ENCODE results near the gene RASA3. TPM values are rescaled to one million over a fixed set of nuclear protein-coding genes. Genes with fewer than 3 reads are reported as not detected.
A peak's percentile ranks its signal among the peaks of the same experiment; 100 is the strongest.

Gene RASA3
- total and polyA plus RNA-seq, 11 donors, result 4.8 to 24.2 (median 9.7) TPM

DNA sequence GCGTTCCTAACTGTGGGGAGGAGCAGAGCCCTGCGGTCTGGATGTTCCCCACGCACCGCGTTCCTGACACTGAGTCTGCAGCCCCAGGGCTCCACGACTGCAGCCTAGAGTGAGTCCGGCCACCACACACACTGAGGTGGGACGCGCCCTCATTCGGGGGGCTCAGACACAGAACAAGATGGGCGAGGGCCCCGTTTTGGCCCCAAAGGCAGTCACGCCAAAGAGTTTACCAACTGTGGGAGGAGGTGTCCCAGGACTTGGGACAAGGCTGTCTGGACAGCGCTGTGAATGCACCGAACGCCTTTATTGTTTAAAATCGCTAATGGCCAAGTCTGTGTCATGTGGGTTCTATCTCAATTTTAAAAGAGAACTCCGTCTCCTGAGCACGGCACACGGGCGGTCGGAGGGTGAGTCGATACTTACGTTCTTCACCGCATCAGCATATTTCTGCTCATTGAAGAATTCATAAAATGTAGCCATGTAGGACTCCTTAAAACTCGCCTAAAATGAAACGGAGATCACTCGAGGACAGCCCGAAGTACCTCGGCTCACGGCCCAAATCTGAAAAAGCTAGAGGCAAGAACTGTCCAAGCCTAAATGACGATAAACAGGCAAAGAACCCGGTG, 123.3 kb downstream of the RASA3 start:
- H3K27me3 ChIP-seq, result no peaks in the 10 kb centered on the region
- H3K4me3 ChIP-seq, result no peak overlapping the region
- DNase-seq (peak in 2 of 5 donors; percentile 14 to 33), ATAC-seq (no peak)
- no peak for TF ChIP-seq POLR2A (IDR thresholded peaks at IDR 0.05)
- TF ChIP-seq, protein P1, sequence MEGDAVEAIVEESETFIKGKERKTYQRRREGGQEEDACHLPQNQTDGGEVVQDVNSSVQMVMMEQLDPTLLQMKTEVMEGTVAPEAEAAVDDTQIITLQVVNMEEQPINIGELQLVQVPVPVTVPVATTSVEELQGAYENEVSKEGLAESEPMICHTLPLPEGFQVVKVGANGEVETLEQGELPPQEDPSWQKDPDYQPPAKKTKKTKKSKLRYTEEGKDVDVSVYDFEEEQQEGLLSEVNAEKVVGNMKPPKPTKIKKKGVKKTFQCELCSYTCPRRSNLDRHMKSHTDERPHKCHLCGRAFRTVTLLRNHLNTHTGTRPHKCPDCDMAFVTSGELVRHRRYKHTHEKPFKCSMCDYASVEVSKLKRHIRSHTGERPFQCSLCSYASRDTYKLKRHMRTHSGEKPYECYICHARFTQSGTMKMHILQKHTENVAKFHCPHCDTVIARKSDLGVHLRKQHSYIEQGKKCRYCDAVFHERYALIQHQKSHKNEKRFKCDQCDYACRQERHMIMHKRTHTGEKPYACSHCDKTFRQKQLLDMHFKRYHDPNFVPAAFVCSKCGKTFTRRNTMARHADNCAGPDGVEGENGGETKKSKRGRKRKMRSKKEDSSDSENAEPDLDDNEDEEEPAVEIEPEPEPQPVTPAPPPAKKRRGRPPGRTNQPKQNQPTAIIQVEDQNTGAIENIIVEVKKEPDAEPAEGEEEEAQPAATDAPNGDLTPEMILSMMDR (IDR thresholded peaks at IDR 0.05), result no peak
- 89 to 94% (median 91%) methylated on average over 27 to 33 of the region's 33 CpGs for WGBS, 4 donors
- no peak overlapping the region for H3K27ac ChIP-seq
- intact Hi-C loops (cut with DNase I), result no loop called here
- H3K4me1 ChIP-seq, result no peaks in the 10 kb centered on the region
- no peaks in the 10 kb centered on the region for H3K9me3 ChIP-seq
- H3K36me3 ChIP-seq, result peaks cover 0 to 45% (median 26%) of the 10 kb centered on the region in 9 donors

DNA sequence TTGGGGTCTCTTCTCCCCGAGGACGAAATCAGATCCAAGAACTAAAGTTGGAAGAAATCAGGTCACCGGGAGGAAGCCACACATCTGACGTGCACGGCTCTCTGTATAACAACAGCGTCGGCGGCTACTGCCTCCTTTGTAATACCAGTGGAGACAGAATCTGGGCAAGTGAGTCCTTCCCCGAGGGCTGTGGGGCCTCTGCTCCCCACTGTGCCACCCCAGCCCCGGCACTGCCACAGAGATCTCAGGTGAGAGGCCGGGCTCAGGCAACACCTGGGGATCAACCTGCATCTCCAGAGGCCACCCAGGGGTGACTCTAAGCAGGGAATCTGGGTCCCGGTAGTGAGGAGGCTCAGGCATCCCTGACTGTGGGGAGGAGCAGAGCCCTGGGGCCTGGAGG, 124.9 kb downstream of the RASA3 start:
- ATAC-seq (no peak), DNase-seq (peak in 2 of 5 donors; percentile 1 to 41)
- no peak overlapping the region for H3K4me3 ChIP-seq
- no peak for TF ChIP-seq POLR2A (IDR thresholded peaks at IDR 0.05)
- TF ChIP-seq, protein P1 (IDR thresholded peaks at IDR 0.05), result no peak
- WGBS, 4 donors, result 92 to 95% (median 94%) methylated on average over 6 to 12 of the region's 12 CpGs
- no peaks in the 10 kb centered on the region for H3K27me3 ChIP-seq
- intact Hi-C loops (cut with DNase I), result no loop called here
- no peaks in the 10 kb centered on the region for H3K4me1 ChIP-seq
- H3K36me3 ChIP-seq, result peaks cover 0 to 46% (median 26%) of the 10 kb centered on the region in 9 donors
- H3K27ac ChIP-seq, result no peak overlapping the region
- H3K9me3 ChIP-seq, result no peaks in the 10 kb centered on the region

DNA sequence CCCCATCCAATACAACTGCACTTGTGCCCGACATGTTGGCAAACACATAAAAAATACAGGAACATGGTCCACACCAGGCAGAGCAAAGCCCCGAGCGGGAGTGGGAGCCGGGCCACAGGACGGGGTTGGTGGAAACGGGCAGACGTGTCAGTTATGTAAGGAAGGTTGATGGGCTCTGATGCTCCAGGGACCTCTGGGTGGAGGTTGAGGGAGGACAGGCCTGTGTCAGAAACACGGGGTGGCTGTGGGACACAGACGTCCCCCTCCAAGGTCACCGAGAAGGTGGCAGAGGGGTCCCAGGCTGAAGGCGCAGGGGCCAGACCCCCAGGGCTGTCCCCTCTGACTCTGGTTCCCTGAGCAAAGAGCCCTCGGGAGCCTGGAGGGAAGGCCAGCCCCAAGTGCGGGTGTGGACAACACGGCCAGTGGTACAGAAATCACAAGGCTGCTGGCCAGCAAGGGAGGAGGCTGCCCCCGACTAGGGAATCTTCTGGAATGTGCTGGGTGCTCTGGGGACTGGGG, 127.2 kb downstream of the RASA3 start:
- TF ChIP-seq POLR2A (IDR thresholded peaks at IDR 0.05), result no peak
- TF ChIP-seq, protein P1 (IDR thresholded peaks at IDR 0.05), result no peak
- peaks cover 0 to 52% (median 15%) of the 10 kb centered on the region in 9 donors for H3K36me3 ChIP-seq
- 86 to 90% (median 88%) methylated on average over 14 to 15 of the region's 15 CpGs for WGBS, 4 donors

DNA sequence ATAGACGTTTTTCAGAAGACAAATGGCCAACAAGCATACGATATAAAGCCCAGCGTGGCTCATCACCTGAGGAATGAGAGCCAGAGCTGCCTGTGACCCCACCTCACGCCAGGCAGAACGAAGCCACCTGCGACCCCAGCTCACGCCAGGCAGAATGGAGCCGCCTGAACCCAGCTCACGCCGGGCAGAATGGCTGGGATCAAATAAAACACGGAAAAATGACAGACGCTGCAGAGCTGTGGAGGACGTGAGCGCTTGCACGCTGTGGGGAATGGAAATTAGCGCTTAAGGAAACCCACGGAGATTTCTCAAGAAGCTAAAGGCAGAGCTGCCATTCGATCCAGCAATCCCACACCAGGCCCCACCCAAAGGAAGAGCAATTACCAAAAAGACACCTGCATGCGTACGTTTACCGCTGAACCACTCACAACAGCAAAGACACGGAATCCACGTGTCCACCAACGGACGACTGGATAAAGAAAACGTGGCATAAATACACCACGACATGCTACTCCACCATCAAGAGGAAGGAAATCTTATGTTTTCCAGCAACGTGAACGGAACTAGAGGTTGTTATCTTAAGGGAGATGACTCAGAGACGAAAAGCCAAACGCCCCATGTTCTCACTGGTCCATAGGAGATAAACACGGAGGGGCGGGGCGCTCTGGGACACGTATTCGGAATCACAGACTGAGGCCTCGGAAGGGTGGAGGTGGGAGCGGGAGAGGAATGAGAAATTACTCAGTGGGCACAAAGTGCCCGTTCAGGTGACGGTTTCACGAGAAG, 127.8 kb downstream of the RASA3 start:
- Histone ChIP-seq H3K9me3 (no peaks in the 10 kb centered on the region), H3K27ac (no peak overlapping the region), H3K4me1 (no peaks in the 10 kb centered on the region), H3K36me3 (peaks cover 0 to 47% (median 9%) of the 10 kb centered on the region in 9 donors), H3K27me3 (no peaks in the 10 kb centered on the region), H3K4me3 (no peak overlapping the region)
- intact Hi-C loops (cut with DNase I), result no loop called here
- WGBS, 4 donors, result 88% methylated on average over 41 of the region's 41 CpGs
- ATAC-seq (peak; percentile 37 to 80 (median 70)), DNase-seq (peak in 3 of 5 donors; percentile 32 to 62 (median 48))
- TF ChIP-seq, protein P1 (IDR thresholded peaks at IDR 0.05), result no peak
- TF ChIP-seq POLR2A (IDR thresholded peaks at IDR 0.05), result no peak

More for the DNA sequence above, 127.2 kb downstream of the RASA3 start:
- no peak overlapping the region for H3K4me3 ChIP-seq
- peak in 1 of 4 donors; percentile 18 for ATAC-seq
- no peaks in the 10 kb centered on the region for H3K27me3 ChIP-seq
- no peaks in the 10 kb centered on the region for H3K9me3 ChIP-seq
- intact Hi-C loops (cut with DNase I), result no loop called here
- H3K27ac ChIP-seq, result no peak overlapping the region
- DNase-seq, result peak in 3 of 5 donors; percentile 11 to 46 (median 17)
- no peaks in the 10 kb centered on the region for H3K4me1 ChIP-seq
